ENCODE data around the gene DAB1. TPM values are rescaled to one million over a fixed set of nuclear protein-coding genes. Genes with fewer than 3 reads are reported as not detected.

DAB1 gene
- total RNA-seq, 4 donors from 2014 or later, result 0.48 to 1.1 (median 0.70) TPM

GRCh38 chr1:57289781-57290180, 134.1 kb downstream of the DAB1 start:
- TF ChIP-seq CTCF (IDR thresholded peaks at IDR 0.05), result no peak
- DNase-seq (ENCODE audit: low spot score) (no peak), ATAC-seq (ENCODE audit: low FRiP score) (no peak)

- ATAC-seq (ENCODE audit: low FRiP score) (no peak), DNase-seq (ENCODE audit: low spot score) (no peak)
- no peak for TF ChIP-seq CTCF (IDR thresholded peaks at IDR 0.05)
Observed at GRCh38 chr1:57285992-57286391, 137.9 kb downstream of the DAB1 start.

- ATAC-seq (ENCODE audit: low FRiP score), result no peak
- no peak for TF ChIP-seq CTCF (IDR thresholded peaks at IDR 0.05)
Observed at GRCh38 chr1:57282411-57282810, 141.4 kb downstream of the DAB1 start.

GRCh38 chr1:57281324-57281723, 142.5 kb downstream of the DAB1 start:
- DNase-seq (ENCODE audit: low spot score) (no peak), ATAC-seq (ENCODE audit: low FRiP score) (no peak)
- TF ChIP-seq CTCF (IDR thresholded peaks at IDR 0.05), result no peak

More at GRCh38 chr1:57282411-57282810, 141.4 kb downstream of the DAB1 start:
- DNase-seq (ENCODE audit: low spot score), result no peak

- ATAC-seq (ENCODE audit: low FRiP score) (peak; percentile 71), DNase-seq (ENCODE audit: low spot score) (no peak)
- TF ChIP-seq CTCF (IDR thresholded peaks at IDR 0.05), result no peak
Observed at GRCh38 chr1:57279909-57280666, 143.8 kb downstream of the DAB1 start.

- DNase-seq (ENCODE audit: low spot score), result no peak
- ATAC-seq (ENCODE audit: low FRiP score), result no peak
- no peak for TF ChIP-seq CTCF (IDR thresholded peaks at IDR 0.05)
Observed at GRCh38 chr1:57278558-57278957, 145.3 kb downstream of the DAB1 start.

GRCh38 chr1:57277681-57278080, 146.2 kb downstream of the DAB1 start:
- ATAC-seq (ENCODE audit: low FRiP score) (no peak), DNase-seq (ENCODE audit: low spot score) (no peak)
- TF ChIP-seq CTCF (IDR thresholded peaks at IDR 0.05), result no peak

Measured in omental fat pad (tissue), 4 donors.